Nephron progenitor cell (in vitro differentiated cells): Measurements from ENCODE around the gene MKLN1.
"Not testable (repeated sequence)": the region's sequence is repeated elsewhere in the genome, so short reads cannot be mapped to it uniquely, and the experiment has no call there.

ENCODE experiments used
- DNase-seq: peaks from one replicate; pipeline ENCODE4 v3.0.0; 2021
- H3K27ac Mint-ChIP-seq: 2 replicates; pipeline ENCODE4 v1.8.0; 2021; ENCODE audit warnings: mild to moderate bottlenecking, moderate library complexity, mixed read lengths
- H3K27me3 Mint-ChIP-seq: 2 replicates; pipeline ENCODE4 v1.8.0; 2021; ENCODE audit warnings: mild to moderate bottlenecking, low read depth, mixed read lengths; ENCODE audit not compliant: poor library complexity
- H3K36me3 Mint-ChIP-seq: 2 replicates; pipeline ENCODE4 v1.8.0; 2021; ENCODE audit warnings: low read depth, mixed read lengths
- H3K4me1 Mint-ChIP-seq: 2 replicates; pipeline ENCODE4 v1.8.0; 2021; ENCODE audit warnings: mixed read lengths
- H3K4me3 Mint-ChIP-seq: 2 replicates; pipeline ENCODE4 v1.8.0; 2021; ENCODE audit warnings: mild to moderate bottlenecking, moderate library complexity, mixed read lengths
- H3K9me3 Mint-ChIP-seq: 2 replicates; pipeline ENCODE4 v1.8.0; 2021; ENCODE audit warnings: mild to moderate bottlenecking, moderate library complexity, mixed read lengths
- CTCF ChIP-seq: fragments of 200-600 bp; sonication (generic); IDR thresholded peaks from 2 replicates; pipeline ENCODE4 v1.5.0; 2021; ENCODE audit warnings: antibody characterized with exemption

The MKLN1 gene

GRCh38 chr7:131305152-131305551 lies 22.5 kb upstream of the MKLN1 start:
- Mint-ChIP-seq H3K4me1 (peaks cover 16% of the 10 kb centered on the region), H3K4me3 (no peak overlapping the region), H3K27ac (no peak overlapping the region), H3K27me3 (peaks cover 2% of the 10 kb centered on the region), H3K9me3 (peaks cover 41% of the 10 kb centered on the region), H3K36me3 (peaks cover 14% of the 10 kb centered on the region)
- no peak for TF ChIP-seq CTCF
- DNase-seq, result no peak

- not testable (repeated sequence) for H3K4me1 Mint-ChIP-seq, H3K27me3 Mint-ChIP-seq, H3K27ac Mint-ChIP-seq, DNase-seq, H3K4me3 Mint-ChIP-seq
- Mint-ChIP-seq H3K9me3 (peaks cover 50% of the 10 kb centered on the region), H3K36me3 (peaks cover 14% of the 10 kb centered on the region)
Observed at GRCh38 chr7:131306041-131306440, 21.6 kb upstream of the MKLN1 start.

GRCh38 chr7:131306777-131307176 lies 20.9 kb upstream of the MKLN1 start:
- H3K27ac Mint-ChIP-seq, result no peak overlapping the region

GRCh38 chr7:131307627-131308026 lies 20.0 kb upstream of the MKLN1 start:
- Mint-ChIP-seq H3K36me3 (peaks cover 18% of the 10 kb centered on the region), H3K9me3 (peaks cover 62% of the 10 kb centered on the region), H3K27ac (no peak overlapping the region), H3K4me3 (no peak overlapping the region), H3K4me1 (no peaks in the 10 kb centered on the region), H3K27me3 (no peaks in the 10 kb centered on the region)
- no peak for DNase-seq
- TF ChIP-seq CTCF, result no peak

More at GRCh38 chr7:131306777-131307176, 20.9 kb upstream of the MKLN1 start:
- H3K4me3 Mint-ChIP-seq, result no peak overlapping the region
- H3K27me3 Mint-ChIP-seq, result no peaks in the 10 kb centered on the region
- peaks cover under 1% of the 10 kb centered on the region for H3K4me1 Mint-ChIP-seq
- H3K36me3 Mint-ChIP-seq, result peaks cover 14% of the 10 kb centered on the region
- peaks cover 55% of the 10 kb centered on the region for H3K9me3 Mint-ChIP-seq
- TF ChIP-seq CTCF, result no peak
- no peak for DNase-seq

GRCh38 chr7:131312838-131313237 lies 14.8 kb upstream of the MKLN1 start:
- H3K36me3 Mint-ChIP-seq, result peaks cover 16% of the 10 kb centered on the region
- peaks cover 73% of the 10 kb centered on the region for H3K9me3 Mint-ChIP-seq
- no peak for TF ChIP-seq CTCF
- no peaks in the 10 kb centered on the region for H3K27me3 Mint-ChIP-seq
- H3K27ac Mint-ChIP-seq, result no peak overlapping the region
- no peak for DNase-seq
- no peak overlapping the region for H3K4me3 Mint-ChIP-seq
- no peaks in the 10 kb centered on the region for H3K4me1 Mint-ChIP-seq

- Mint-ChIP-seq H3K9me3 (peaks cover 35% of the 10 kb centered on the region), H3K27me3 (no peaks in the 10 kb centered on the region), H3K36me3 (peaks cover 15% of the 10 kb centered on the region), H3K4me3 (no peak overlapping the region), H3K27ac (no peak overlapping the region), H3K4me1 (peaks cover 2% of the 10 kb centered on the region)
- no peak for DNase-seq
- no peak for TF ChIP-seq CTCF
Observed at GRCh38 chr7:131320603-131321002, 7.1 kb upstream of the MKLN1 start.
